ENCODE data around the gene FER.

The FER gene

GRCh38 chr5:109156885-109157284 lies 409.2 kb downstream of the FER start:
- H3K4me3 ChIP-seq (ENCODE audit: control insufficient read depth, low read depth, low read length), result no peak overlapping the region

GRCh38 chr5:109160468-109160867 lies 412.8 kb downstream of the FER start:
- no peak overlapping the region for H3K4me3 ChIP-seq (ENCODE audit: control insufficient read depth, low read depth, low read length)
- no peak for DNase-seq (ENCODE audit: low read depth)
- no peak for TF ChIP-seq CTCF (conservative IDR thresholded peaks at IDR 0.05; ENCODE audit: control insufficient read depth, insufficient read depth, low read depth, low read length)

More at GRCh38 chr5:109156885-109157284, 409.2 kb downstream of the FER start:
- no peak for DNase-seq (ENCODE audit: low read depth)
- TF ChIP-seq CTCF (conservative IDR thresholded peaks at IDR 0.05; ENCODE audit: control insufficient read depth, insufficient read depth, low read depth, low read length), result no peak

- TF ChIP-seq CTCF (conservative IDR thresholded peaks at IDR 0.05; ENCODE audit: control insufficient read depth, insufficient read depth, low read depth, low read length), result no peak
- DNase-seq (ENCODE audit: low read depth), result peak; percentile 68
- no peak overlapping the region for H3K4me3 ChIP-seq (ENCODE audit: control insufficient read depth, low read depth, low read length)
Measured at GRCh38 chr5:109161914-109162683, 414.4 kb downstream of the FER start.

GRCh38 chr5:109163336-109163735 lies 415.6 kb downstream of the FER start:
- TF ChIP-seq CTCF (conservative IDR thresholded peaks at IDR 0.05; ENCODE audit: control insufficient read depth, insufficient read depth, low read depth, low read length), result no peak
- no peak overlapping the region for H3K4me3 ChIP-seq (ENCODE audit: control insufficient read depth, low read depth, low read length)
- peak; percentile 29 for DNase-seq (ENCODE audit: low read depth)

- no peak for DNase-seq (ENCODE audit: low read depth)
- no peak for TF ChIP-seq CTCF (conservative IDR thresholded peaks at IDR 0.05; ENCODE audit: control insufficient read depth, insufficient read depth, low read depth, low read length)
- no peak overlapping the region for H3K4me3 ChIP-seq (ENCODE audit: control insufficient read depth, low read depth, low read length)
Measured at GRCh38 chr5:109164001-109164400, 416.3 kb downstream of the FER start.

- DNase-seq (ENCODE audit: low read depth), result no peak
- no peak for TF ChIP-seq CTCF (conservative IDR thresholded peaks at IDR 0.05; ENCODE audit: control insufficient read depth, insufficient read depth, low read depth, low read length)
- H3K4me3 ChIP-seq (ENCODE audit: control insufficient read depth, low read depth, low read length), result no peak overlapping the region
Measured at GRCh38 chr5:109167586-109167985, 419.9 kb downstream of the FER start.
